Stimulated activated CD8-positive, alpha-beta memory T cell treated with anti-CD3 and anti-CD28 coated beads, Interleukin-4, amount 100 ng/mL, for 48 hours (primary cell): Measurements from ENCODE around the gene MACROD1.
A peak's percentile ranks its signal among the peaks of the same experiment; 100 is the strongest.

Experiments used
- DNase-seq: peaks from one replicate; pipeline ENCODE4 v3.0.0-alpha.2; 2020

MACROD1 gene, protein sequence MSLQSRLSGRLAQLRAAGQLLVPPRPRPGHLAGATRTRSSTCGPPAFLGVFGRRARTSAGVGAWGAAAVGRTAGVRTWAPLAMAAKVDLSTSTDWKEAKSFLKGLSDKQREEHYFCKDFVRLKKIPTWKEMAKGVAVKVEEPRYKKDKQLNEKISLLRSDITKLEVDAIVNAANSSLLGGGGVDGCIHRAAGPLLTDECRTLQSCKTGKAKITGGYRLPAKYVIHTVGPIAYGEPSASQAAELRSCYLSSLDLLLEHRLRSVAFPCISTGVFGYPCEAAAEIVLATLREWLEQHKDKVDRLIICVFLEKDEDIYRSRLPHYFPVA

DNA sequence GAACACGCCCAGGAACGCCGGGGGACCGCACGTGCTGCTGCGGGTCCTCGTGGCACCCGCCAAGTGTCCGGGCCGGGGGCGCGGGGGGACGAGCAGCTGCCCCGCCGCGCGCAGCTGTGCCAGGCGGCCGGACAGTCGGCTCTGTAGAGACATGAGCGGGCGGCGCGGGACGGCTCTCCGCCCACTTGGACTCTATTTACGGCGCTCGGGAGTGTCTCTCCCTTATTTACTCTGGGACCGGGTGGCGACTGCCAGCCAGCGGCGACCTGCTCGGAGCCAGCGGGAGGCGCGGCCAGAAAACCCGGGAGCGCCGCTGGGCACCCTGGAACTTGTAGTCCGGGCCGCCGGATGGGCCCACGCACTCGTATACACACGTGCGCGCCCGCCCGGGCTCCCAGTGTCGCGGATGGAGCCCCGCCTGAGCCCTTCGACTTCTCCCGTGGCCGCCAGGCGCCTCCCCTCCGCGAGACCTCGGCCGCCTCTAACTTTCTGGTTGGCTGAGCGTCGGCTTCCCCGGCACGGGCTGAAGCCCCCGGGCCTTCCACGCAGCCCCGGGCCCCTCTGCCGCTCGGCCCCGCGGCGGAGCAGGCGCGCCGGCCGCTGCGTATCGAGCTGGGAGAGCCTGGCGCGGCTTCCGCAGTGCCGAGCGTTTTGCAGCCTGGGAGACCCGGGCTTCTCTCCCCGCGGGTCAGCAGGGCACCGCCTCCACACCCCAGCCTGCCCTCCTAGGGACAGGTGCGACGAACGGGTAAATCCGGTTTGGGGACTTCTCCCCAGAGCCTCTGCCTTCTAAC lies at the start of gene MACROD1:
MACROD1 (minus strand) TSS at position 272 of the 794 bp plus-strand sequence; CDS start at position 153, 119 bp downstream.
- DNase-seq, result peak; percentile 89

DNA sequence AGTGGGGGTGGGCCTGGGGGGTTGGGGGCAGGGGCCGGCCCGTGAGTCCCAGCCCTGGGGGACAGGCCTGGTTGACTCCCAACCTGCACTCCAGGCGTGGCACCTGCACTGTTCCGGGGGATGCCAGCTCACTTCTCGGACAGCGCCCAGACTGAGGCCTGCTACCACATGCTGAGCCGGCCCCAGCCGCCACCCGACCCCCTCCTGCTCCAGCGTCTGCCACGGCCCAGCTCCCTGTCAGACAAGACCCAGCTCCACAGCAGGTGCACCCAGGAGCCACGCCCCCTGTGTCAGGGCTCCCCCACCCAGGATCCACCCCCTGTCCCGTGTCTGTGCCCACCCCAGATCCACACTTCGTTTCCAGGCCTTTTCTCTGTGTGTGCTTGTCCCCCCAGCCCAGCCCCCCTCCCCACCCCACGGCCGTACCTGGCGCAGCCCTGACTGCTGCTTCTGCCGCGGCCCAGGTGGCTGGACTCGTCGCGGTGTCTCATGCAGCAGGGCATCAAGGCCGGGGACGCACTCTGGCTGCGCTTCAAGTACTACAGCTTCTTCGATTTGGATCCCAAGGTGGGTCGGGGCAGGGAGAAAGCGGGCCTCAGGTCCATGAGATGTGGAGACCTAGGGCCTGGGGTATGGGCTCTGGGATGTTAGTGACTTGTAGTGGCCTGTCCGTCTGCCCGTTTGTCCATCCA lies 45.4 kb upstream of the MACROD1 start:
- no peak for DNase-seq

DNA sequence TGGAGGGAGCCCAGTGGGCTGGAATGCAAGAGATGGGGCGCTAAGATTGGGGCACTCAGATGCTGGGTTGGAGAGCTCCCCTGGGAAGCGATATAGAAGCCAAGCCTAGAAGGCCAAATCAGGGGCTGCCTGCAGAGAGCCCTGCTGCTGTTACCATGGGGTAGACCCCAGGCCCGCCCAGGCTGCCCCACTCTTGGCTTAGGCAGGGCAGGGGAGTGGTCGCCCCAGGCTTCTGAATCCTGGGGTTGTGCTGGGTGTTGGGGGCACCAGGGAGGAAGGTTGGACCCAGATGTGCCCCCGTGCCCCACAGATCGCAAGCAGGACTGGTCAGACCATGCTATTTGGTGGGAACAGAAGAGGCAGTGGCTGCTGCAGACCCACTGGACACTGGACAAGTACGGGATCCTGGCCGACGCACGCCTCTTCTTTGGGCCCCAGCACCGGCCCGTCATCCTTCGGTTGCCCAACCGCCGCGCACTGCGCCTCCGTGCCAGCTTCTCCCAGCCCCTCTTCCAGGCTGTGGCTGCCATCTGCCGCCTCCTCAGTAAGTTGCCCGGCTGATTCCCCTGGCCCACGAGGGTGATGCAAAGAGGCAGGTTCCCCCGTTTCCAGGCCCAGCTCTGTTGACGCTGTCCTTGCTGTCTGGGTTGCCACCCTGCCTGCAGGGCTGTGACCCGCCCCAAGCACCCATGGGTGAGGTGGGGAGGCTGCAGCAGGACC lies 44.5 kb upstream of the MACROD1 start:
- no peak for DNase-seq

DNA sequence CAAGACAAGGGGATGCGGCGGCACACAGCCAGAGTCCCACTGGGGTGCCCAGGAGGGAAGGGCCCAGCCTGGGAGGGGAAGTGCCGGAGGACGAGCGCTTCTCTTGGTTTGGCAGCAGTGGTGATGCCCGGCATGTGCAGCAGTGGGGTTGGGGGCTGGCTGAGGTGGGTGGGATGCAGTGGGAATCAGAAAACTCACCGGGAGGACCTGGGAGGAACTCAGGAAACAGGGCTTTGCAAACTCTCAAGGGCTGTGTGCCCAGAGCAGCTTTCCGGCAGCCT lies 43.6 kb upstream of the MACROD1 start:
- DNase-seq, result no peak

DNA sequence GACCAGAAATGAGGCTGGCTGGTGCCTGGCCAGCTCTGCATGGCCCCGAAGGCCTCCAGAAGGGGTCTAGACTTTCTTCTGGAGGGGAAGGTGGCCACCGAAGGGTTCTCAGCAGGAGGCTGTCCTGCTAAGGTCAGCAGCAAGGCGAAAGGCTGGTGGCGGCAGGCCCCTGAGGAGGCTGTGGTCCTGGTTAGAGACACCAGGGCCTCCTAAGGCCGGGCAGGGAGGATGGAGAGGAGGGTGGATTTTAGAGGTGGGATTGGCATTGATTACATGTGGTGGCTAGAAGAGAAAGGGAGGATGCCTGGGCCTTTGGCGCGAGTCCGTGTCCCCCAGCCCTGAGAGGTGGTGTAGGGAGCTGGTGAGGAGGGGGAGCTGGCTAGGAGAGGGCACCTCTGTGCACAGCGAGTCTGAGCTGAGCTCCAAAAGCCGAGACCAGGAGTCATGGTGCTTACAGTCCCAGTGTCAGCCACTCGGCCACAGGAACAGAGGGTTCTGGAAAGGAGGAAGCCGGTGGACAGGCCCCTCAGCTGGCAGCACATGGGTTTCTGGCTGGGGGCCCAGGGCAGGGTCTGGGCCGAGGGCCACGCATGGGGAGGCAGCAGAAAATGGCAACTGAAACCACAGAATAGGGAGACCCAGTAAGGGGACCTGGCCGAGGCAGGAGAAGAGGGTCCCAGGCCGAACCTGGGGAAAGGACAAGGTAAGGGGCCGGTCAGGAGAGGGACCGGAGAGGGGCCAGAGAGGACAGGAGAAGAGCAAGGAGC lies 43.1 kb upstream of the MACROD1 start:
- DNase-seq, result no peak

DNA sequence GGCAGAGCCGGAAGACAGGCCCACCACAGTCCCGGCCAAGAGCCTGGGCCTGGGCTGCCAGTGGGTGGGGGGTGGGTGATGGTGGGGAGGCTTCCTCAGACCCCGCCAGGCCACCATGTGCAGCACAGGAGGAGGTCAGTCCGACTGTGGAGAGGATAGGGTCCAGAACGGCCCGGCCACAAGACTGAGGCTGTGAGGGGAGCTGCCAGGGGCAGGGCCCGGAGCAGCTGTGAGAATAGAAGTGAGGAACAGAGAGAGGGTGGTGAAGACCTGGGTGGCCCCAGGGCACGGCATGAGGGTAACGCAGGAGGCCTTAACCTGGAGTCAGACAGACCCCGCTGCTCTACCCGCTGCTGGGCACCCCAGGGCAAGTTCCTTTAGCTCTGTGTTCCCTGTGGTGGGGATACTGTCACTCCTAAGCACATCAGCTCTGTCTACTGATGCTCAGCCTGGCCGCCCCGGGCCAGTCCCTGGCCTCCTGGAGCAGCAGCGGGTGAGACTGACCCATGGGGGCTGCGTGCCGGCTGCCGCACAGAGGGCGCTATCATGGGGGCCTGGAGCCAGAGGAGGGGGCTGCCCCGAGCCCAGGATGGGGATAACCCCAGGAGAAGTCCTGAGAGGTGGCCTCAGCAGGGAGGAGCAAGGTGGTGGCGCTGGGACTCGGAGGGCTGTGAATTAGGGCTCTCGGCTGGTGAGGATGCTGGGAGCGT lies 42.3 kb upstream of the MACROD1 start:
- DNase-seq, result no peak

DNA sequence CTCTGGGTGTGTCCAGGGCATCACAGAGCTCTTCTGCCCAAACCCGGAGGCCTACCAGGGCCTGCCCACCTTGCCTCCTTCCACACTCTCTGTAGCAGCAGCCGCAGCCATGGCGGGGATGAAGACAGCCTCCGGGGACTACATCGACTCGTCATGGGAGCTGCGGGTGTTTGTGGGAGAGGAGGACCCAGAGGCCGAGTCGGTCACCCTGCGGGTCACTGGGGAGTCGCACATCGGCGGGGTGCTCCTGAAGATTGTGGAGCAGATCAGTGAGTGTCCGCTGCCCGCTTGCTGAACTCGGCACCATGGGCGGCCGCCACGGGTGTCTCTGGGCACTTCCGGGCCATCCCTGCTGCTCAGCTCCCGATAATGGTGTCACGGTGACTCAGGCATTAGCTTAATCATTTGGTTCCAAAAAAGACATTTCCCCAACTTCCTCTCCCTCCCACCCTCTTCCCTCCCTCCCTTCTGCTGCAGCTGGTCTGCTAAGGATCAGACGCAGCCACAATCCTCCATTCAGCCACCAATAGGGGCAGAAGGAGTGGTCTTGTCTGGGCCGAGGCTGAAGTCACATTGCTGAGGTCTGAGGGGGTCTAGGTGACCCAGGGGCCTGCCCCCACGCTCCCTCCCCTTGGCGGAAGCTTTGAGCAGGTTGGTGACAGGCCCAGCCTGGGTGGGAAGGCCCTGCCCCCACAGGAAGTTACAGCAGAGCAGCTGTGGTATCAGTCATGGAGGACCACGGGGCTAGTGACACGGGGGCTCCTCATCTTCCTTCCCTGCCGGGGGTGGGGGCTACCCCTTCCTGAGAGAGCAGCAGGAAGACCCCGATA lies 41.6 kb upstream of the MACROD1 start:
- peak; percentile 89 for DNase-seq

DNA sequence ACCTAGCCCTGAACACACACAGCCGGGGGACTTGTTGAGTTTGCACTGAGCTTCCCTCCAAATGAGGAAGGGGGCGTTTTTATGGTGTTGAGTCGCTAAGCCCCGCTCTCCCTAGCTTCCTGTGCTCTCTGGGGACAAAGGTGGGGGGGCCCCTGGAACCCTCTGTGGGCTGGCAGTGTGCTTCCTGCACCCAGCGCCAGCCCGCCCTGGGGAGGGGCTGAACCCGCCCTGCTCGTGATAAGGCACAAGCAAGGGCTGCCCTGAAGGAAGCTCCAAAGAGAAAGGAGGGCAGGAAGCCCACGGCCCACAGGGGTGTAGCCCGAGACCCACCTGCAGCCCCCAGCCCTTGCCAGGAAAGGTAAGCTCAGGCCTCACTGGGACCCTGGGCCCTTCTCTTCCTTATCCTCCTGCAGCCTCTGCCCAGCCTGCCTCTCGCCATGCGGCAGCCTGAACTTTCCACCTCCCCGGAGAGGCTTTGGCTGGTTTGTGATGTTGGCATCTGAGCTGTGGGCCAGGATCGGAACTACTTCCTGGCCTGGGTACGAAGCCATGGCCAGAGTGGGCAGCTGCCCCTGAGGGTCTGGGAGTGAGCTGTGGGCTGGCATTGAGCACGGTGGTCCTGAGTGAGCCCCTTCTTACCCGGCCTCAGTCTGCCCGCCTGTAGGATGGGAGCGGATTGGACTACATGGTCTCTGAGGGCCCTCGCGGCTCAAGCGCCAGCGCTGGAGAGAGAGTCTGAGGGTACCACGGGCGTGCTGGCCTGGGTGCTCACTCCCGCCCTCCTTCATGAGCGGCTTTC lies 40.7 kb upstream of the MACROD1 start, which contains the start of gene FERMT3:
FERMT3 (plus strand) TSS at position 265 of the 799 bp plus-strand sequence. CDS start 644 bp downstream, outside the sequence.
- DNase-seq, result peak; percentile 84

DNA sequence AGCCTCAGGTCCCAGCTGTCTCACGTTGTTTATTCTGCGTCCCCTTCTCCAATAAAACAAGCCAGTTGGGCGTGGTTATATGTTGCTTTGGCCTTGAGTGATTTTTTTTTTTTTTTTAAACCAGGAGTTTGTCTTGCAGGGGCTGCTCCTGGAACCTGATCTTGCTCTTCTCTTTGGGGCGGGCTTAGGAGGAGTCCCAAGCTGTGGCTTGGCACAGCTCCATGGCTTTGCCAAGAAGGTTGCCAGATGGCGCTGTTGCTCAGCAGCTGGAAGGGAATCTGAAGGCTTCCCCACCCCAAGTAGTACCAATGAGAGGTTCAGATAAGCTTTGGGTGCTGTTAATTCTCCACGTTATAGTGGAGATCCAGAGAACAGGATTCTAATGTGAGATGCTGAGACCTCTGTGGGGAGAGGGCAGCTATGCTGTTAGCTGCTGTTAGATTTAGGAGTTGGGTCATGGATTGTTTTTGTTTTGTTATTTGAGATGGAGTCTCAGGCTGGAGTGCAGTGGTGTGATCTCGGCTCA lies 38.6 kb upstream of the MACROD1 start:
- peak; percentile 84 for DNase-seq

DNA sequence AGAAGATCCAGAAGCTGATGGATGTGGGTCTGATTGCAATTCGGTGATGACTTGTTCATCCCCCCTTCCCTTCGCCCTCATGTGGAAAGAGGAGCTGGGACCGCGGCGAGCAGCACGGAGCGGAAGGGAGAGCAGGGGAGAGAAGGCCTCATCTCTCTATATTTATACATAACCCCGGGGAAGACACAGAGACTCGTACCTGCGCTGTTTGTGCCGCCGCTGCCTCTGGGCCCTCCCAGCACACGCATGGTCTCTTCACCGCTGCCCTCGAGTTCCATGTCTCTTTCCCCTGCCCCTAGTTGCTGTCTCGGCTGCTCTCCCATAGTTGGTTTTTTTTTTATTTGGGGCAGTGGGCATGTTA lies 38.1 kb upstream of the MACROD1 start:
- DNase-seq, result no peak

DNA sequence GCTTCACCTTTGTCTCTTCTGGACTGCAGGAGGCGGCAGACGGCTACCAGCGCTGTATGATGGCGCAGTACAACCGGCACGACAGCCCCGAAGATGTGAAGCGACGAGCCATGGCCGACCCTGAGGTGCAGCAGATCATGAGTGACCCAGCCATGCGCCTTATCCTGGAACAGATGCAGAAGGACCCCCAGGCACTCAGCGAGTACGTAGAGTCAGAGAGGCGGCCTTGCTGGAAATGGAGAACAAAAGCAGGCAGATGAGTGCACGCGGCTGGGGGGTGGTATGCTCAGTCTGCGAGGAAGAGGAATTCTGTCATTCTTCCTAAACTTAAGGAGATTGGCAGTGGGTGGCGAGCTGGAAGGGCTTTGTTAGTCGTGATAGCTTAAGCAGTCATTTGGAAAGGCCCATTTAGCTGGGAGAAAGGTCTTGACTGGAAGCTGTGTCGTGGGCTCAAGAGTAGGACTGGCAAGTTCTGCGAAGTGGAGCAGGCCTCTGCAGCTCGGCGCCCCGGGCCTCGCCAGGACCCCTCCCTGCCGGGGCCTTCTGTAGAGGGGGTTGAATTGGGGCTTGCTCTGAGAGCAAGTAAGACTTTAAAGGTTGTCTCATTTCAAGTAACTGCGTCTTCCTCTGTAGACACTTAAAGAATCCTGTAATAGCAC lies 37.6 kb upstream of the MACROD1 start:
- DNase-seq, result no peak

DNA sequence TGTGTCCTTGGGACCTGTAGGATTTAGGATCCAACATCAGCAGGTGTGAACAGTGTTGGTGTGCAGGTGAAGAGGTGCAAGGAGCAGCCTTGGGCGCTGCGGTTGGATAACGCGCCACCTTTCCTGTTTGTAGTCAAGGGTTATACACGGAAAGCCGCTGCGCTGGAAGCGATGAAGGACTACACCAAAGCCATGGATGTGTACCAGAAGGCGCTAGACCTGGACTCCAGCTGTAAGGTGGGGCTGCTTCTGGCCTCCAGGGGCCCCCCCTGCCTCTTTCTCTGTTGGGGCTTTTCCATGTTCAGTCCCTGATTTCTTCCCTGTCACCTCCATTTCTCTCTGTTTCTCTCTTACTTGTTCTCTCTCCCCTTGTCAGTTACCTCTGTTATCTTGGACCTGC lies 37.1 kb upstream of the MACROD1 start:
- no peak for DNase-seq

DNA sequence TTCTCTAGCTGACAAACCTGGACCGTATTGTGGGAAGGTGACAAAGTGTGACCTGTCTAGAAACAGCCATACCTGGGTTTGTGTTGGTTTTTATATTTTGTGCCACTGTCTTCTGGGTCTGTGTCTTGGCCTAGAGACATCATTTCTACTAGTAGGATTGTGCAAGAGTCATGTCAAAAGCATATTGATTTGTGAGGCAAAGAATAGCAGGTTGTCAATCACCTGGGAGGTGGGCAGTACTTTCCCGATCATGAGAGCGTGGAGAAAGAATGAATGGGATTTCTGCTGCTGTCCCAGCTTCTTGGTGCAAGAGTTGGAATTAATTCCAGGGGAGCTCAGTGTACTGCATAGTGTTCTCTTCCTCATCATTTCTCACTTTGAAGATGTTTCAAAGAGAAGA lies 35.6 kb upstream of the MACROD1 start:
- DNase-seq, result no peak

DNA sequence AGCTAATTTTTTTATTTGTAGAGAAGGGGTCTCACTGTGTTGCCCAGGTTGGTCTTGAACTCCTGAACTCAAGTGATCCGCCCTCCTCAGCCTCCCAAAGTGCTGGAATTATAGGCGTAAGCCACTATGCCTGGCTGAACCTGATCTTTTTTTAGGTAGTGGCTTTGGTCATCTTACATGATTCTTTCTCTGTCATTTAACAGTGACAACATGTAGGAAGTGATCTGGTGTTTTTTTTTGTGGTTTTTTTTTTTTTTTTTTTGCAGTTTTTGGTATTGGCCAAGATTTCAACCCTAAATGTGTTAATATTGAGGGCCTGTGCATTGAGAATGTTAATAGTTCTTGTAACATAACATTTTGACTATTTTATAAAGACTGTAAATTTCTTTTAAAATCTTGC lies 32.6 kb upstream of the MACROD1 start:
- DNase-seq, result no peak

DNA sequence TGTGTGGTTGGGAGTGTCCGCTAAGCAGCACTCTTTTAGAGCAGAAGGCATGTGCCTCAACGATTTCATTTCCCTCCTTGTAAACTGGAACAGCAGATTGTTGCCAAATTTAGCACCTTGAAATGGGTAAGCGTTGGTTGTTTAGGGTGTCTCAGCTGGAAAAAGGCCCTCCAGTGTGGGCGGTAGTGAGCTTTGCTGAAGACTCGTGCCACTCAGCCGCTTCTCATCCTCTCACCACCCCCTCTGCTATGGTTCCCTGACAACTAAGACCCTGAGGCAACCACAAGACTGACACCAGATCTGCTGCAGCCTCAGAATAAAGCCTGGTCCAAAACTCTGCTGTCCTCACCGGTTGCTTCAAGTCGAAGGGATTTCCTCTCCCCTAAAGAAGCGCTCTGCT lies 30.7 kb upstream of the MACROD1 start:
- DNase-seq, result no peak

DNA sequence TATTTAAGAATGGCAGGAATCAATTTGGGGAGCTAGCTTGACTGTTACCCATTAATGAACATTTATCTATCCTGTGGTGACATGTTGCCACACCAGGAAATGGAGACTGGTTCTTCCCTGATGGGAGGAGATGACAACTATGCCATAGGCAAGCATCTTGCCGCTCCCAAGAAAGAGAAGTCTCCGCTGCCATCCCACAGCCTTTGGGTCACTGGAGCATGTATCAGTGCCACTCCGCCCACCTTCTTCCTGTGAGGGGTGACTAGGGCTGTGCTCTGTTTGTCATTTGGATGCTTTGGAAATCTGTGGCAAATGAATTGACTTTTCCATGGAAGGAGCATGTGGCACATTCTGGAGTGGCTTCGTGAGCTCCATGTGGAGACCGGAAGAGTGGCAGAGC lies 26.5 kb upstream of the MACROD1 start:
- no peak for DNase-seq

DNA sequence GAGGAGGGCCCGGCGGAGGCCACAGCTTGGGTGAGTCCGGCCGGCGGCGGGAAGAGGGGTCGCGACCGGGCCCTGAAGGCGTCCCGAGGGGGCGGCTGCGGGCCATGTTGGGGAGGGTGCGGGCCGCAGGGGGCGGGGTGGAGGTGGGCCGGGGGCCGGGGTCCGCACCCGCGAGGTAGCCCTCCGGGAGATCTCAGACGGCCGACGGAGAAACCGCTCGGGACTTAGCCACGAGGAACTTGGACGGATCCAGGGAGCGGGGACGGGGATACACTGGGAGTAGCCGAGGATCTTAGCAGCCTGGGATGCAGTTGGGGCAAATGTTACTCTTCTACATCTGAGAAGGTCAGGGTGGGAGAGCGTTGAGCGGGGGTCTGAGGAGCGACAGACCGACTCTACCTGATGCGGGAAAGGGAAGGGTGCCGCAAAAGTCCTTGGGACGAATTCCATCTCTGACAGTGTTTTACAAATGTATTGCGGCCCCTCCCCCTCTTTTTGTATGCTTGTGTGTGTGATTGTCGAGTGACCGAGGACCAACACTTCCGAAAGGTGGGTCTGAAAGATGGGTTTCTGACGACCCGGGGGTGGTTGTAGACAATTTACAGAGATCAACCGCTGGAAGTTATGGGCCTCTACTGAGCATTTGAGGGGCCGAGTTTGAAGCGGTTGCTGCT lies 20.7 kb upstream of the MACROD1 start:
- DNase-seq, result peak; percentile 67

DNA sequence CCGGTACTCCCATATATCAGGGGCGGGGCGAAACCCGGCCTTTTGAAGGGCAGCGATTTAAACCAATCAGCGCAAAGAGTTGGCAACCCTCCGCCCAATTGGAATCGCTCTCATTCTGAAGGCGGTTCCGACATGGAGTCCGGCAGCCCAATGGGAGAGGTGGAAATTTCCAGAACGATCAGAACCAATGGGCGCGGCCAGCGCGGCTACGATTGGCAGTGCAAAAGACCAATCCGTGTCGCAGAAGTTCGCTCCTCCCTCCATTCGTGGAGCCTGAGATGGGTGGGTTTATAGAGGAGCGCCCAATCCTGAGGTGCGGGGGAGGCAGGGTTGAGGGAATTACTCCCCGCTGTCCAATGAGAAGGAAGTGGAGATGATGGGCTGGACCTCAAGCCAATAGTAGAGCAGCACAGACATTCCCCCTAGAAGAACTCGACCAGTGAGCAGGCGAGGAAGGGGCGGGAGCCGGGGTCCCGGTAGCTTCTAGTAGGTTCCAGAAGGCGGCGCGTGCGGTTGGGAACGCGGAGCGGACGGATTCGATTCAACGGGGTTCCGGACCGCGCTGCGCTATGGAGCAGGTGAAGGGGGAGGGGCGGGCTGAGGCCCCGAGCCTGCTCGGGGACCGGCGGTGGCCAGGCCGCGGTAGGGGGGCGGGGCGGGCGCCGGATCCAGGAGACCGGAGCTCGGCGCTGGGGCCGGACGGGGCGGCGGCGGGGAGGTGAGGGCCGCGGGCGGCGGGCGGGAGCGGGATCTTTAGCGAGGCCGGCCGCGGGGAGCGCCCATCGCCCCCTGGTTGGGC lies 20.0 kb upstream of the MACROD1 start, which contains the start of gene STIP1:
STIP1 (plus strand) TSS at position 479 of the 799 bp plus-strand sequence; CDS start at position 570, 91 bp downstream.
- DNase-seq, result peak; percentile 99
